Limb (tissue), 2 donors: ENCODE results near the gene CRADD.
A peak's percentile ranks its signal among the peaks of the same experiment; 100 is the strongest.
"Not testable (repeated sequence)": the region's sequence is repeated elsewhere in the genome, so short reads cannot be mapped to it uniquely, and the experiment has no call there.

ENCODE experiments used
- DNase-seq, 2 donors: peaks; one replicate each; pipeline ENCODE4 v3.0.0-alpha.2; 2016; ENCODE audit errors: extremely low spot score in 2 of 2

Gene CRADD

DNA sequence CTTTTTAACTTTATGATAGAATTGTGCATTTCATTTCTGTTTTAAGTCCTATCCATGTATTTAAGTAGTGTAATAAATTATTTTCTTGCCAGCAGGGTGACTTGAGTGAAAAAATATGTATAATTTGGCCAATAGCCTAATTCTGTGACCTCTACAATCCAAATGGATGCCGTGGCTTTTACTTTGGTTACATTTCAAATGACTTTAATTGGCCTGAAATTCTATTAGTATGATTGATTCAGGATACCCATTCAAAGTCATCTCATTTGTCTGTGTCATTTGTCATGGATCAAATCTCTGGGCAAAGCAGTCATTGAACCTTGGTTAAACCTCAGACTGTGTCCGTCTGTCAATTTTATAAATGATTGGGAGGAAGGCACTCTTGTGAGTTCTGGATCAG is 29.6 kb downstream of the CRADD start:
- no peak for DNase-seq

- DNase-seq, result no peak
These were observed 30.7 kb downstream of the CRADD start for GRCh38 chr12:93707836-93708235.

GRCh38 chr12:93708952-93709351 is 31.8 kb downstream of the CRADD start:
- no peak for DNase-seq

DNA sequence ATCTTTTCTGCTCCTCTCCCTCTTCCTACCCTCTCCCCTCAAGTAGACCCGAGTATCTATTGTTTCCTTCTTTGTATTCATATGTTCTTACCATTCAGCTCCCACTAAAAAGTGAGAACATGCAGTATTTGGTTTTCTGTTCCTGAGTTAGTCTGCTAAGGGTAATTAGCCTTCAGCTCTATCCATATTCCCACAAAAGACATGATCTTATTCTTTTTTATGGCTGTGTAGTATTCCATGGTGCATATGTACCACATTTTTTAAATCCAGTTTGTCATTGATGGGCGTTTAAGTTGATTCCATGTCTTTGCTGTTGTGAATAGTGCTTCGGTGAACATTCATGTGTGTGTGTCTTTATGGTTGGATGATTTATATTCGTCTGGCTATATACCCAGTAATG is 32.2 kb downstream of the CRADD start:
- no peak for DNase-seq

DNA sequence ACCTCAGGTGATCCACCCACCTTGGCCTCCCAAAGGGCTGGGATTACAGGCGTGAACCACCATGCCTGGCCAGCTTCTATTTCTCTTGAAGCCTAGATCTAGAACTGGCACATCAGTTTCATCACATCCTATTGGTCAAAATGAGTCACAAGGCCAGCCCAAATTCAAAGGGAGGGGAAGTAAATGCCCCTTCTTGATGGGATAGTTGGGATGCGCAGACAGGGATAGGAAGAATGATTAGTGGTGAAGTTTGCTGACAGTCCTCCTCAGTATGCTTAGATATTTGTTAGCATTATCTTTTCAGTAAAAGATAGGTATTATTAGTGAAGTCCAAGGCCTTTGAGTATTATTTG is 33.4 kb downstream of the CRADD start:
- no peak for DNase-seq

DNA sequence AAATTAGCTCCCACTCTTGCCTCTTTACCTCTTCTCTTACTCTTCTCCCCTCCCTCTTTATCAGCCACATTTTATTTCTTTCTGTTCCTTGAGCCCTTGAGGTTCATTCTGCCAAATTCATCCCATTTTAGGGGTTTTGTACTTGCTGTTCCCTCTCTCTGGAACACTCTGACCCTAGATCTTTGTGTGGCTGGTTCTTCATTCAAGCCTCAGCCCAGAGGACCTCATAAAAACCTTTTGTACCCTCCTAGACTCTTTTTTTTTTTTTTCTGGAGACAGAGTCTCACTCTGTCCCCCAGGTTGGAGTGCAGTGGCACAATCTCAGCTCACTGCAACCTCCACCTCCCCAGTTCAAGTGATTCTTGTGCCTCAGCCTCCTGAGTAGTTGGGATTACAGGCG is 34.3 kb downstream of the CRADD start:
- not testable (repeated sequence) for DNase-seq

- no peak for DNase-seq
These were observed 35.0 kb downstream of the CRADD start for GRCh38 chr12:93712200-93712599.

- no peak for DNase-seq
These were observed 35.9 kb downstream of the CRADD start for GRCh38 chr12:93713060-93713459.

DNA sequence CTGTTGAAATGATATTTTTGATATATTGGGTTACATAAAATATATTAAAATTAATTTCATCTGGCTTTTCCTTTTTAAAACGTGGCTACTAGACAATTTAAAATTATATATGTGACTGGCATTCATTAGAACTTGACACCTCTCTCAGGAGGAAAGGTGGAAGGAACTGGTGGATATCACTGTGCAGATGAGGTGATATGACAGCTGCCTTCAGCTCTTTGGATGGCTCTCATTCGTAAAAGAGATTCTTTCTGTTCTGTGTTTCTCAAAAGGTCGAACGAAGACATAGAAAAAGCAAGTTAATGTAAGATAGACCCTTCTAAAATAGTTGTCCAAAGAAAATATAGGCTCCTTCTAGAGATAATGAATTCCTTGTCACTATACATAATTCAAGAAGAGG is 36.6 kb downstream of the CRADD start:
- no peak for DNase-seq

GRCh38 chr12:93714382-93714781 is 37.2 kb downstream of the CRADD start:
- DNase-seq, result peak in 1 of 2 donors; percentile 11

- DNase-seq, result no peak
These were observed 42.5 kb downstream of the CRADD start for GRCh38 chr12:93719710-93720109.

GRCh38 chr12:93720559-93720958 is 43.4 kb downstream of the CRADD start:
- no peak for DNase-seq

DNA sequence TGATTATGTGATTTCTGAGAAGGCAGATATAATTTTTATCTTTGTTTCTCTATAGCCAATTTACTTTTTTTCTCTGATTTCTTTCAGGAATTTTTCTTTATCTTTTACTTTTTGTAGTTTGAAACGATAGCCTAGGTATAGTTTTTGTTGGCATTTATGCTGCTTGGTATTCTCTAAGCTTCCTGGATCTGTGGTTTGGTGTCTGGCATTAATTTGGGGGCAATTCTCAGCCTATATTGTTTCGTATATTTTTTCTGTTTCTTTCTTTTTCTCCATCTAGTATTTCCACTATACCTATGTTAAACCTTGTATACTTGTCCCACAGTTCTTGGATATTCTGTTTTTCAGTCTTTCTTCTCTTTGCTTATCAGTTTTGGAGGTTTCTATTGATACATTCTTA is 45.0 kb downstream of the CRADD start:
- DNase-seq, result no peak

- DNase-seq, result no peak
These were observed 45.8 kb downstream of the CRADD start for GRCh38 chr12:93722835-93723567.

DNA sequence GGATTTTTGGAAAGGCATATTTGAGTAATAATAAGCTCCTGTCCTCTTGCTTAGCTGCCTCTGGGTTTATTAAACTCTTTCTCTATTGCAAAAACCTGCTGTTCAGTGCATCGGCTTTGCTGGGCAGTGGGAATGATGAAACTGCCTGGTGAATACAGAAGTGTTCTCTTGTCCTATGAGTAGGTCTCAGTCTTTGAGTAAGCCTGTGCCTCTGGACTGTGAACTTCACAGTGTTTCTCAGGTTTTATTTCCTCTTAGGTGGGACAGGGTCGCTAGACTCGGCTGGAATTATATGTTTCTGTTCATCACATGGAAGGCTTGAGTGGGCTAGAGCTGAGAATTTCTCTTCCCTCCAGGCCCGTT is 46.4 kb downstream of the CRADD start:
- DNase-seq, result no peak

- DNase-seq, result no peak
These were observed 48.4 kb downstream of the CRADD start for GRCh38 chr12:93725531-93725930.

- DNase-seq, result no peak
These were observed 50.1 kb downstream of the CRADD start for GRCh38 chr12:93727195-93727811.

DNA sequence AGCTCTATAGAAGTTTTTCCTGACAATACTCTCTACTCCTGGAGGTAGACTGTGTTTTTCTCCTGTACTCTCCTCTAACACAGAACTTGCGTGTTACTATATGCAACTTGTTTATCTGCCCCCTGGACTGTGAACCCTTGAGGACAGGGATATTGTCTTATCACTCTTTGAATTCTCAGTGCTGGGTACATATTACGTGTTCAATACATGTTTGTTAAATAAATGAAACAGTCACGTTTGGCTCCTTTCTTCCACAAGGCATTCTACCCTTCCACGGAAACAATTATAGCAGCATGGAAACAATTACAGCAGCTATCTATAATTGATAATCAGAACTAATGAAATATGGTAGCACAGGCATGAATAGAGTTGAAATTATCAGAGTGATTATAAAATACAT is 50.7 kb downstream of the CRADD start:
- DNase-seq, result no peak

GRCh38 chr12:93729934-93730333 is 52.8 kb downstream of the CRADD start:
- DNase-seq, result no peak

GRCh38 chr12:93733358-93733757 is 56.2 kb downstream of the CRADD start:
- no peak for DNase-seq

DNA sequence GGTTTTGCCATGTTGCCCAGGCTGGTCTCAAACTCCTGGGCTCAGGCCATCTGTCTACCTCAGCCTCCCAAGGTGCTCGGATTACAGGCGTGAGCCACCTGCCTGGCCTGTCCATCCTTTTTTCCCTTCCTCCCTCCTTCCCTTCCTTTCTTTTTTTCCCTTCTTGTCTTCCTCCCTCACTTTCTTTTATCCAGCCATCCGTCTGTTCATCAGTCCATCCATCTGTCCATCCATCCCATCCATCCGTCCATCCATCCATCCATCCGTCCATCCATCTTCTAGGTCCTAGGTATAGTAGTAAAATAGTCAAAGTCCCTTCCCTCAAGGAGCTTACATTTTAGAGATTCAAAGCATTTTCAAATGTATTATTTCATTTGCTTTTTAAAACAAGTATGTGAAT is 56.8 kb downstream of the CRADD start:
- DNase-seq, result no peak

DNA sequence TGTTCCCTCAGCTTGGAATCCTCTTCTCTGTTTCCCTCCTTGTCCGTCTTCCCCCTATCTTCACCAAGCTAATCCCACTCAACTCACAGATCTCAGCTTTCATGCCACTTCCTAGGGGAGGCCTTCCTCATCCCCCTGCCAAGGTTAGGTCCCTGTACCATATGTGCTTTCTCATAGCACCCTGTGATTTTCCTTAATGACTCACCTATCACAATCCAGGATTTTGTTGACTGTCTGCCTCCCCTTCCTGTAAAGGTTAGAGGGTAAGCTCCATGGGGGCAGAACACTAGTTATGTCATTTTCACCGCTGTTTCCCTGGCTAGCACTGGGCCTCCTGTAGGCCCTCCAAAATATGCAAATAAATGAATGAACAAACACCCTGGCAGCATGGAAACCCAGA is 57.6 kb downstream of the CRADD start:
- no peak for DNase-seq

GRCh38 chr12:93736640-93737178 is 59.5 kb downstream of the CRADD start:
- DNase-seq, result no peak
